T-helper 2 cell (primary cell): ENCODE results near the gene PARVG.

ENCODE experiments used
- DNase-seq, 5 experiments: peaks; one replicate each; pipeline versions ENCODE4 v3.0.0 to v3.0.0-alpha.2; 2012 to 2022

PARVG gene

DNA sequence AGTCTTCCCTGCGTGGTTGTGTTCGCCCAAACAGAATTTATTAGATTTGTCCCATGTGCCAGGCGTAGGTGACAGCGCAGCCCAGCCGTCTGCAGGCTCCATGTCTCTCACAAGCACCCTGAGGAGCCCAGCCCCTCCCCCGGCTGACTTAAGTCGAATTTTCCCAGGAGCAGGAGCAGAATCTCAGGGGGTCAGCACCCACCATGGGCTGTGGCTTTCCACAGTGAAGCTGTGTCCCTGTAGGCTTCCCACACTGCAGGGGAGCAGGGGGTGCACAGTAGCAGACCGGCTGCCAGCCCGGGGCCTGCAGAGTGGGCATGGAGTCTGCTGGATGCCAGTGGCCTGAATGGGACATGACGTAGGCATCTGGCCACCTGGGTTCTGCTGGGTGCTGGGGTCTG is 16.0 kb downstream of the PARVG start:
- no peak for DNase-seq

DNA sequence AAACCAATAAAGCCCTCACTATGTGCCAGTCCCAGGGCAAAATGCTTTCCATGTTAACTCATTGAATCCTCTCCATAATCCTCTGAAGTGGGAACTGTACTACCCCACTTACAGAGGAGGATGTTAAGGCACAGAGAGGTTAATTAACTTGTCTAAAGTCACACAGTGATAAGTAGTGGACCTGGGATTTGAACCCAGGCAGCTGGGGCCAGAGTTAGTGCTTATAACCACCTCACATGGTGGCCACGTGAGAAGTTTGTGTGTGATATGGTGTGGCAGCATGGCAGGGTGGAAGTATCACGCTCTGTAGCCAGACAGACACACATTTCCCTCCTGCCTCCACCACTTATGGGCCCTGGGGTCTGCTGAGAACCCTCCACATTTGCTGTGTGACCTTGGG is 16.5 kb downstream of the PARVG start:
- DNase-seq = no peak

DNA sequence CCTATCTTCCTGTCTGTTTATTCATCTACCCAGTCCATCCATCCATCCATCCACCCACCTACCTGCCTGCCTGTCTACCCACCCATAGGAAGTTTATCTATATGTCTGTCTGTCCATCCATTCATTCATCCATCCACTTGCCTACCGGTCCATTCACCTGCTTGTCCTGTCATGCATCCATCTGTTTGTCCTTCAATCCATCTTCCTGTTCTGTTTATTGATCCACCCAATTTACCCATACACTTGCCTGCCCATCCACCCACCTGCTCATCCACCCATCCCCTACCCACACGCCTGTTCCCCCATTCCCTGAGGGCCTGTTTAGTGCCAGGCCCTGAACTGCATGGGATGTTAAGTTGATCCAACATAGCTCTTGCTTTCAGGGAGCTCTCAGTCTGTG is 18.4 kb downstream of the PARVG start:
- no peak for DNase-seq

DNA sequence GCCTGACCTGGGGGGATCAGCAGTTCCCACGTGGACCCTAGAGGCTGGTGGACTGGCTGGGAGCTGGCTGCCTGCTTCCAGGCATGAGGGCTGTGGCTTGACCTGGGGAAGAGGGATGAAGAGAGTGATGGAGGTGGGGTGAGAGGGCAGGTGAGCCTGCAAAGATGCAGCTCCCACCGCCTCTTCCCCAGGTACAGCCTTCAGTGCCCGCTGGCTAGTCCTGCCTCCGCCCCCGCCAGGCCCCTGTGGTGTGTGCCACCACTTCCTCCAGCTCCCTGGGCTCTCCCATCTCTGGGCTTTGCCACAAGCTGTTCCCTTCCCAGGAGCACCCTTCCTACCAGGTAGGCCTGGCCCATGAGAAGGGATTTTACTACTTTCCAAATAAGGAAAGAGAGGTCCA is 19.1 kb downstream of the PARVG start:
- DNase-seq = no peak

DNA sequence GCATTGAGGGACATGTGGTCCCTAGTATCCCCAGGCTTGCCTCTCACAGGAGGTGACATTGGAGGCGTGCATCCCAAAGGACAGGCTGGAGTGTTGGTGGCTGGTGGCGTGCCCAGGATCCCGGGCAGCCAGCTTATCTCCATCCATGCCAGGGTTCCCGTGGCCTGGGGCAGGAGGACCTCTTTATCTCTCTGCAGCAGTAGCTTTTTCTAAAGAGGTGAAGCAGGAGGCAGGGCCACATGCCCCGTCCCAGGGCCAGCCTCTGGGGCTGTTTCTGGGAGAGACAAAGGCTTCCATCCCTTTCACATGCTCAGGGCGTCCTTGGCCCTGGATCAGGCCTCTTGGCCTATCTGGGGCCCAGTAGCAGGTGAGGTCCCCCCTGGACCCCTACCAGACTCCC is 19.7 kb downstream of the PARVG start:
- DNase-seq = no peak

DNA sequence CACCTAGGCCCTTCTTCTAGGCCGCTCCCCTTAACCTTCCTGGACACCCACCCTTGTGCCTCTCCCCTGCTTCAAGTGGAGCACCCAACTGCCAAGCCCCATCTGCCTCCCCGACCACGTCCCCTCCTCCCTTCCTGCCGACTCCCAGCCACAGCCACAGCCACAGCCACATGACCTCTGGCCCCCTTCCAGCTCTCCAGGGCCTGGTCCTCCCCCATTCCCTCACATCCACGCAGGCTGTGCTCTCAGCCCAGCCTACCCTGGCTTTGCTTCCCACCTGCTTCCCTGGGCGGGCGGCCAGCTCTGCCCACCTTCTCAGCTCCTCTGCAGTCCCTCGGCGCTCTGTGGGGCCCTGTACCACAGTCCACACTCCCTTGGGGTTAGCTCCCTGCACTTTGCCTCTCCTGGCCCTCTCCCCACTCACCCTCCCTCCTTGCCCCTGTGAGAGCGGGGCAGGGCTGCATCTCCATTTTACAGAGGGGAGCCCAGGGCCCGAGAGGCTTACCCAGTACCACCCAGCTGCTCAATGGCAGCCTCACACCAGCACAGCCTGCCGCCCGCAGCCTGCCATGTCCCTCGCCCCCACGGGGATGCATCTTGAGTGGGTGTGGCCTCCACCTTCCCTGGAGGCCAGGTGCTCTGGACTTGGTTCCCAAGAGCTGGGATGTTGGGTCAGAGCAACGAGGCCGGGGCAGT is 20.3 kb downstream of the PARVG start:
- DNase-seq = no peak

DNA sequence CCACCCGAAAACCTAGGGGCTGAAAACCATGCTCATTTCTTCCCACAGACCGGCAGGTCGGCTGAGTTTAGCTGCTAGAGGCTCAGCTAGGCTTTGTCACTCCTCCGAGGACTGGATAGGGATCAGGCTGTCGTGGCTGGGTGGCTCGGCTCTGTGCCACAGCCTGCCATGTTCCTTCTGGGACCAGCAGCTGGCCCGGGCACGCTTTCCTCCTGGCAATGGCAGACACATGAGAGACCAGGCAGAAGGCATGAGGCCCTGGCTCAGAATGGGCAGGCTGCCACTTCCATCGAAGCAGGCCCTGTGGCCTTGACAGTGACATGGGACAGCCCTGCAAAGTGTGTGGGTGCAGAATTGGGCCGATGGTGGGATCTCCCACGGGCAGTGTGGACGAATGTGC is 20.9 kb downstream of the PARVG start:
- no peak for DNase-seq

DNA sequence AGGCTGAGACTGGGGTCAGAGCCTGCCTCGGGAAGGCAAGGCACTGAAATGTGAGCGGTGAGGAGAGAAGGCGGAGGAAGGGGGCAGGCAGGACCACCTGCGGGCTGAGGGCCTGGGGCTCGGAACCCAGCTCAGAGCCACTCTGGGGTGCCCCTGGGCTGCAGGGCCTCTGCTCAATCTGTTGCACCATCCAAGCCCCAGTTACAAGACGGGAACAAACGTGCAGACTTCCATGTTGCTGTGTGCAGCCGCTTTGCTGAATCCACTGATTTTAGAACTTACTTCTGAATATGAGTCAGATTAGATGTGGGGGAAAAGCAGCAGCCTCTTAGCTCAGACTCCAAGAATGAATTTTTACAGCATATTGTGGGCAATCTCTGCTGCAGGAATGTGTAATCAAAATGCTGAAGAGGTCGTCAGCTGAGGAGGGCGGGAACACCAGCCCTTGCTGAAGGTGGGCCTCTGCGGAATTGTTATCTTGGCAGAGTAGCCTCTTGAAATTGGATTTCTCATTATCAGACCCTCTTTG is 21.6 kb downstream of the PARVG start:
- DNase-seq = no peak

DNA sequence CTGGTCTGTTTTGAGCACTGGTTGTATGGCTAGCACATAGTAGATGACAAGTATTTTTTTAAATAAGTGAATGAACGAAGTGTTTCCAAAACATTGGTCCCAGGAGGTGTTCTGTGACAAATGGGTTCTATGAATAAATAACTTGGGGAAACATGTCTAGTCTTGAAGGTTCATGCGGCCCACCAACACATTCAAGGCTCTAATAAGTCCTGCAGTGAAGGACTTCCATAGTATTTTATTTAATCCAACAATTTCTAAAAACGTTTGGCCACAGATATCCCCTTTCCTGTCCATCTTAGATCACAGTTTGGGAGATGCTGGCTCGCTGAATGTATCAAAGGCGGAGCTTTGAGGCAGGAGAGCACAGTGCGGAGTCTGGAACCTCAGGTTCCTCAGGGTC is 22.5 kb downstream of the PARVG start:
- DNase-seq = no peak

DNA sequence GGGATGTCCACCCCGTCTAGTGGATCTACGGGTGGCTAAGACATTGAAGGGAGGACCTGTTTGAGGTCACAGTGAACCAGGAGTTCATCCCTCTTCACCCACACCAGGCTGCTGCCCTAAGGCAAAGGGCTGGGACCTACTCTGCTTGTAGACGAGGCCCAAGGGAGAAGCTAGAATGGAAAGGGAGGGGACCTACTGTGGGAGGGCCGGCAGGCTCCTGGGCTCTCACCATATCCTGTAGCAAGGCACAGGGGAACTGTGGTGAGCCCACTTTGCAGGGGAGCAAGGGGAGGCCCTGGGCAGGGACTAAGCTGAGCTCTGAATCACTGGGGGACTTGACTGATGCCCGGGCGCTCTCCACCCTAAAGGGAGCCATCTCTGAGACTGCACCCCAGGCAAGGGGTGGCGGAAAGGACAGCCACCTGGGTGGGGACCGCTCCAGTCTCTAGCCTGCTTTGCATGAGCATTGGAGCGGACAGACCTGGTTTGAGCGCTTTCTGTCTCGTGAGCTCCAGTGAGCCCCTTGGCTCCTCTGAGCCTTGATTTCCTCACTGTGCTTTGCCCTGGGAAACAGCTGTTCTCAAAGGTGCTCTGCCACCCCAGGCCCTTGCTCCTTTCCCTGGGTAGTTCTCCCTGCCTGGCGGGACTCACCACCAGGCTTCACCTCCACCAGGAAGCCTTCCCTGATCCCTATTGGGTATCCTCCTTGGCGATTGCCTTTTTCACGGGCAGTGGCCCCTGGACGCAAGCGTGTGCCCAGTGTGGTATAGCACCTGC is 24.2 kb downstream of the PARVG start:
- no peak for DNase-seq

DNA sequence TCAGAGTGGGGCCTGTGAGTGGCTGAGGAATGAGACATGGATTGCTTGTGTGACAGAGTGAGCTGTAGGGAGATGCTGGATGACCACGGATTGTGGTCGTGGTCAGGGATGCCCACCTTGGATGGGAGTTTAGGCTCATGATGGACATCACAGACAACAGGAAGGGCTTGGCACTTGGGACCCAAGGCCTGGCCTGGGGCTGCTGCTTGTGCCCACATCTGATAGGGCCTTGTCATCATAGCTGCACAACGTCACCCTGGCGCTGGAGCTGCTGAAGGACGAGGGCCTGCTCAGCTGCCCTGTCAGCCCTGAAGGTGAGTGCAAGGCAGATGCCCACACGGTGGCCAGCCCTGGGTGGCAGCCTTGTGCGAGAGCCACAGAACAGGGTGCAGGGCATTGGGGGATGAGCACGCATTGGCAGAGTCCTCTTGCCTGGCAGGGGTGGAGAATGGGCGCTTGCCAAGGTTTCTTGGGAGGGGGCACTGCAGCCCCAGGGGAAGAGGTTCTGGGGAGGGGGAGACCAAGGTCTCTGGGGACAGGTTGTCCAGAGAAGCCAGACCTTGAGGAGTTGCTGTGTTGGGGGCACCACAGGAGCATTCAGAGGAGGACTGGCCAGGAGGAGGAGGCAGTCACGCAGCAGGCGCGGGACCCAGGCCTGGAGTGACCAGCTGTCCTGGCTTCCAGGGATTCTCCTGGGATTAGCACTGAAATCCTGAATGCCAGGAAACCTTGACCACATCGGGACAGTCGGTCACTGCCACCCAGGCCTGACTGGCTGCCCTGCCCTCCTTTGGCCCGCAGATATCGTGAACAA is 25.0 kb downstream of the PARVG start:
- DNase-seq = no peak

DNA sequence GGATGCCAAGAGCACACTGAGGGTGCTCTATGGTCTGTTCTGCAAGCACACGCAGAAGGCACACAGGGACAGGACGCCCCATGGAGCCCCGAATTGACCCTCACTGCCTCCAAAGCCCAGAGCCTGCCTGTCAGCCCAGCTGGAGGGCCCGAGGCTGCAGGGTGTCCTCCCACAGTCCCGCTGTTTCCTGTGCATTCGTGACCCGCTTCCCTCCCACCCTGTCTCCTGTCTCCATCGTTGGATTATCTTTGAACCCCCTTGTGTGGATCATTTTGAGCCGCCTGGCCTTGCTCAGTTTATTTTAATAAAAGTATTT is 25.6 kb downstream of the PARVG start:
- no peak for DNase-seq

DNA sequence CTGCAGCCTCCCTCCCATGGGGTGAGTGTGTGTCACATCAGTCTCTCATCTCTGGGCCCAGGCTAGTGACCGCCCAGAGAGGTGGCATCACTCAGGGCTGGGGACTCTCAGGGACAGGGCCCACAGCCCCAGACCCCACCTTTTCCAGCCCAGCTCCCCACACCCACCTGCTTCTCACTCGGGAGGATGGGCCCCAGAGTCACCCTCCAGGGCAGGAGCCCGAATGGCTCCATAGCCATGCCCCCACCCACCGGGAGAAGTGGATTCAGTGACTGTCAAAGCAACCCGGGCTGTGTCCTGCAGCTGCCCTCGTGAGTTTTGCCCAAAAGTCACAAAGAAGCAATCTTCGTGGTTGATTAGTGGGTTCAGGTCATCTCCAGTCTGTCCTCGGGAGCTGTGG is 26.0 kb downstream of the PARVG start:
- DNase-seq = no peak

DNA sequence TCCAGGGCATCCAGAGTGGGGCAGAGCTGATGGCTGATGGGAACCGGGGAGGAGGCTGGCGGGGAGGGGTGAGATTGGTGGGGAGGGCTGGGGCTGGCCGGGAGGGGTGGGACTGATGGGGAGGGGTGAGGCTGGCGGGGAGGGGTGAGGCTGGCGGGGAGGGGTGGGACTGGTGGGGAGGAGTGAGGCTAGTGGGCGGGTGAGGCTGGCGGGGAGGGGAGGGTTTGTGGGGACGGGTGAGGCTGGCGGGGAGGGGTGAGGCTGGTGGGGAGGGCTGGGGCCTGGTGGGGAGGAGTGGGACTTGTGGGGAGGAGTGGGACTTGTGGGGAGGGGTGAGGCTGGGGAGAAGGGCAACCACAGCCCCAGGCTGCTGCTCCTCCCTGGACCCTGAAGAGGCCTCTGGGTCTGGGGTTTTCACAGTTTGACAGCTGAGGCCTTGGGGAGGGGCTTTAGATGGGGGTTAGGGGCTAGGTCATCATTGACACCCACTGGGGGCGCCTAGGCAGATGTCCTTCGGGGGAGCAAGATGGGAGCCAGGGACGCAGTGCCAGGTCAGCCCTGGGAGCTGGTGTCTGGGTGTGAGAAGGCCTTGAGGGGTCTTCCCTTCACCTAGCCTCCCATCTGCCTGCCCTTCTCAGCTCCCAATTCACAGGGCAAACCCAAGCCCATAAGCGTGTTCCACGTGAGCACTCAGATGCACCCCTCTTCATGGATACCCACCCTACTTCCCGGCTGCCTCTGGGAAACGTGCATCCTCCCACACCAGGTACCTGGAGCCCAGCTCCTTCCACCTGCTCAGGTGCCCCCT is 26.7 kb downstream of the PARVG start:
- DNase-seq = no peak

DNA sequence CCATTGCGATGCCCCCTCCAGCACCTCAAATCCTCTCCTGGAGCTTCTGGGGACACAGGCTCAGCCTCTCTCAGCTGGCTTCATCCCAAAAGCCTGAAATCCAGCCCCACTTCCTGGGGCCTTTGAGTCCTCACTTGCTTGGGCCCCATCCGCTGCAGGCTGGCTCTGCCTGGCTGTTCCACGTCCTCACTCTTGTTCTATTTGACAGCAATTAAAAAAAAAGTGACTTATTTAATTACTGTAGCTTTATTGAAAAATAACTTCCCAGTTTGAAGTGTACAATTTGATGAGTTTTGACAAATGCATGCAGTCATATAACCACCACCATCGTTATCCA is 27.2 kb downstream of the PARVG start:
- DNase-seq = no peak

DNA sequence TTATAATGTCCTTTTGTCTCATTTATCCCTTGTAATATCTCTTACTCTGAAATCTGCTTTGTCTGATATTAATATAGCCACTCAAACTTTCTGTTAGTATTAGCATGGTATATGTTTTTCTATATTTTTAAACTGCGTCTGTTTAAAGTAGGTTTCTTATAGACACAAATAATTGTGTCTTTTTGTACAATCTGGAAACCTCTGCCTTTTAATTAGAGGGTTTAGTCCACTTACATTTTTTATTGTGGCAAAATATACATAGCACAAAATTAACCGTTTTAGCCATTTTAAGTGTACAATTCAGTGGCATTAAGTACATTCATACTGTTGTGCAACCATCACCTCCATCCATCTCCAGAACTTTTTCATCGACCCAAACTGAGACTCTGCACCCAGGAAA is 28.6 kb downstream of the PARVG start:
- no peak for DNase-seq

DNA sequence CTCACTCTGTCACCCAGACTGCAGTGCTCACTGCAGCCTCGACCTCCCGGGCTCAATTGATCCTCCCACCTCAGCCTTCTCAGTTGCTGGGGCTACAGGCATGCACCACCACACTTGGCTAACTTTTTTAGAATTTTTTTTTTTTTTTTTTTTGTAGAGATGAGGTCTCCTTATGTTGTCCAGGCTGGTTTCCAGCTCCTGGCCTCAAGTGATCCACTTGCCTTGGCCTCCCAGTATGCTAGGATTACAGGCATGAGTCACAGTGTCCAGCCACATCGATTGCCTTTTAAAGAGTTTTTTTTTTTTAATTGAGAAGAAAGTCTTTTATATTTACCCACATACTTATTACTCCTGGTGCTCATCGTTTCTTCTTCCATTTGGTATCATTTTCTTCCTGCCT is 30.0 kb downstream of the PARVG start:
- DNase-seq = no peak

DNA sequence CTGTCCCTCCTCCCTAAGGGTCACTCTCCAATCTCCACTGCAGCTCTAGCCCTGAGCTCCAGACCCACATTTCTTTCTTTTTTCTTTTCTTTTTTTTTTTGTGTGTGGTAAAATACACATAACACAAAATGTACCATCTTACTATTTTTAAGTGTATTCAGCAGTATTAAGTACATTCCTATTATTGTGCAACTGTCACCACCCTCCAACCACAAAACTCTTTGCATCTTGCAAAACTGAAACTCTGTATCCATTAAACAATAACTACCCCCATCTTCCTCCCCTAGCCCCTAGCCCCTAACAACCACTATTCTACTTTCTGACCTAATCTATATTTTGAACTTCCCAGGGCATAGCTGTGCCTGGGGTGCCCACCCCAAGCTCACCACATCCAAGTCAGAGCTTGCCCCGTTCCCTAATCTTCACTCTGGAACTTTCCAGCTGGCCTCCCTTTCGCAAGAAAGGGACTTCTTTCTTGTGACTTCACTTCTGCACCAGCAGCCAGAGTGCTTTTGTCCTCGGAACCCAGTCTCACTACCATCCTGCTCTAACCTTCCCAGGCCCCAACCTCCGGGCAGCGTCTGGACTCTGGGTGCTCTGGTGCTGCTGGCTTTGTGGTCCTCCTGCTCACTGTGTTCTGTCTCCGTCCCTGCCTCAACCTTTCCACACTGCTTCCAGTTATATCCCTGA is 30.7 kb downstream of the PARVG start:
- no peak for DNase-seq

DNA sequence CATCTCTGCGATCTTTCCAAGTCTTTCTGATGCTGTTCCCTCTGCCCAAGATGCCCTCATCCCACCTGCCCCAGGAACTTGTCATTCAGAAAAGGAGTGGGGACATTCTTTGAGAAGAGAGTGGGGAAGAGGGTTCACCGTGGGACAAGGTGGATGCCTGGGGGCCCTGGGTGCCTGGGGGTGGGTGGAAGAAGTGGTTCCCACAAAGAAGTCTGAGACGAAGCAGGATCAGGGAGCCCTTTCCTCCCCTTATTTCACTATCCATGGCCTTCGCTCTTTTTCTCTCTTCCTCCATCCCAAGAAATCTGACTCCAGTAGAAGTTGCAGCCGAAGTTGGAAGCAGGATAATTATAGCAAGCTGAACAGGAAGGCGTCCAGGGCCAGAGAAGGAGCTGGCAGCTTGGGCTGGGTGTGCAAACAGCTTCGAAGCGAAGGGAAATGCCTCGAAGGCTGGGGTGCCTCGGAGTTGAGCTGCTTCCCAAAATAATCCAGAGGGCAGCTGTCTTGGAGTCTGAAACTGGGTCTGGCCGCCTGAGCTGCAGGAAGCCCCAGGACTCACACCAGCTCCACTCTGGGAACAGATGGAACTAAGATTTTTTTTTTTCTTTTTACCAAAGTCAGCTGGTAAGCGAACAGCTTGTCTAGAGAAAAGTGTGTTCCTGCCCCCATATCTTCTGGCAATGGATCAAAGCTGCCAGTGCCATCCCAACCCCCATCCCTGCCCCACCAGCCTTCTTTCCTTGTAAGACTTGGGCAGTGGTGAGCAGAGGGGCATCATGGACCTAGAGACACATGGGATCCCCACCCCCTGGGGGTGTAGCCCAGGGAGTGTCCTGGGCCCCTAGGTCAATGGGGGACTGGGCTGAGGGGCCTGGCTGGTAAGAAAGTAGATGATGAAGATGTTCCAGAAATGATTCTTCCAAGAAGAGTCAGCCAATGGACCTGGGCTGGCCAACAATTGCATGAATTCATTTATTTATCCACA is 31.5 kb downstream of the PARVG start:
- DNase-seq = no peak

DNA sequence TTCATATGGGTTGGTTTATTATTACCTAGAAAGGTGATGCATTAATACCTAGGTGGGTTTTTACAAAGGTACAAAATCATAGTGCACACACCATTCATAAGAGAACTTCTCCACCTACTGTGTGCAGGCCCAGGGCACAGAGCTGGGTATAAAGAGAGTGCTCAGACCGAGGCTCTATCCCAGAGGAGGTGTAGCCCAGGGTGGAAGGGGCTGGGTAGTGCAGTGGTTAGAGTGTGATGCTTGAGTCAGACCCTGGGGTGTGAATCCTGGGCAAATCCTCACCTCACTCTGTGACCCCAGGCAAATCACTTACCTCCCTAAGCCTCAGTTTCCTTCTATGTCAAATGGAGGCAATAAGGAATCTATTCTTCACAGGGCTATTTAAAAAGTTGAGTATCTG is 32.2 kb downstream of the PARVG start:
- DNase-seq = no peak

DNA sequence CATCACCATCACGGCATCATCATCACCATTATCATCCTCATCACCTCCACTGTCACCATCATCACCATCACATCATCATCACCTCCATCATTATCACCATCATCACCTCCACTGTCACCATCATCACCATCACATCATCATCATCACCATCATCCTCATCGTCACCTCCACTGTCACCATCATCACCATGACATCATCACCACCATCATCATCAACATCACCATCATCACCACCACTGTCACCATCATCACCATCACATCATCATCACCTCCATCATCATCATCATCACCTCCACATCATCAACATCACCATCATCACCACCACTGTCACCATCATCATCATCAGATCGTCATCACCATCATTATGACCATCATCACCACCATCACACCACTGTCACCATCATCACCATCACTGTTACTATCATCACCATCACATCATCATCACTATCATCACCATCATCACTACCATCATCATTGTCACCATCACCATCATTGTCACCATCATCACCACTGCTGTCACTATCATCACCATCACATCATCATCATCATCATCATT is 32.8 kb downstream of the PARVG start:
- DNase-seq = no peak
